ENCODE results near the gene SLC25A41. TPM values are rescaled to one million over a fixed set of nuclear protein-coding genes. Genes with fewer than 3 reads are reported as not detected.

SLC25A41 gene
- total RNA-seq, 4 donors from 2014 or later: not detected

DNA sequence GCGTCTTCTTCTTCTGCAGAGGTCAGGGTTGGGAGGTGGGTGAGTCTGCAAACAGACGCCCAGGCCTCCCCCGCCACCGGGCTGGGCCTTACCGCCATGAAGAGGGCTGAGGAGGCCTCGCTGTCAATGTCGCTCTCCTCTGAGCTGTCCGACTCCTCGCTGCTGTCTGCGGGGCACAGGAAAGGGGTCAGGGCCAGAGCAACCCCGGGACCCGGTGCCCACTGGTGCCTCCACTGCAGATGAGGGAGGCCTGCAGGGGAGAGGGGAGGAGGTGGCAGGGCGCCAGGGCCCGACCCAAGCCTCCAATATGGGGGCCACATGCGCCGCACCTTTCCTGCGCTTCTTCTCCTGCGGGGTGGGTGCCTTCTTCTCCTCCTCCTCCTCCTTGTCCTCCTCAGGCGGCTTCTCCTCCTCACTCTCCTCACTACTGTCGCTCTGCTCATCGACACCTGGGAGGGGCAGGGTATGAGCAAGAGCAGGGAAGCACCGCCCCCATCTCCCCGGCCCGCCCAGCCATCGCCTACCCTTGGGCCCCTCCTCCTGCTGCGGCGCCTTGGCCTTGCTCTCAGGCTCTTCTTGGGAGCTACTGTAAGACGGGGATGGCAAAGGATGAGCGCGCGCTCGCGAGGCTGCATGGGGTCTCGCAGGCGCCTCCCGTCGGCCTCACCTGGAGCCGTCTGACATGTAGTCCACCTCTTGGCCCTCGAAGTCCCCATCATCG, 52.4 kb downstream of the SLC25A41 start:
- no peak for DNase-seq (ENCODE audit: low spot score in 2 of 2)
- H3K27me3 ChIP-seq: no peaks in the 10 kb centered on the region
- H3K9me3 ChIP-seq: no peaks in the 10 kb centered on the region
- peaks cover 2% of the 10 kb centered on the region for H3K4me1 ChIP-seq
- peaks cover 67% of the 10 kb centered on the region for H3K36me3 ChIP-seq
- WGBS: 97% methylated on average over 39 of the region's 40 CpGs
- no peak overlapping the region for H3K4me3 ChIP-seq
- TF ChIP-seq EP300 (IDR thresholded peaks at IDR 0.05): no peak
- TF ChIP-seq POLR2A (IDR thresholded peaks at IDR 0.05): no peak
- TF ChIP-seq POLR2AphosphoS5 (IDR thresholded peaks at IDR 0.05): no peak
- TF ChIP-seq, protein P1, sequence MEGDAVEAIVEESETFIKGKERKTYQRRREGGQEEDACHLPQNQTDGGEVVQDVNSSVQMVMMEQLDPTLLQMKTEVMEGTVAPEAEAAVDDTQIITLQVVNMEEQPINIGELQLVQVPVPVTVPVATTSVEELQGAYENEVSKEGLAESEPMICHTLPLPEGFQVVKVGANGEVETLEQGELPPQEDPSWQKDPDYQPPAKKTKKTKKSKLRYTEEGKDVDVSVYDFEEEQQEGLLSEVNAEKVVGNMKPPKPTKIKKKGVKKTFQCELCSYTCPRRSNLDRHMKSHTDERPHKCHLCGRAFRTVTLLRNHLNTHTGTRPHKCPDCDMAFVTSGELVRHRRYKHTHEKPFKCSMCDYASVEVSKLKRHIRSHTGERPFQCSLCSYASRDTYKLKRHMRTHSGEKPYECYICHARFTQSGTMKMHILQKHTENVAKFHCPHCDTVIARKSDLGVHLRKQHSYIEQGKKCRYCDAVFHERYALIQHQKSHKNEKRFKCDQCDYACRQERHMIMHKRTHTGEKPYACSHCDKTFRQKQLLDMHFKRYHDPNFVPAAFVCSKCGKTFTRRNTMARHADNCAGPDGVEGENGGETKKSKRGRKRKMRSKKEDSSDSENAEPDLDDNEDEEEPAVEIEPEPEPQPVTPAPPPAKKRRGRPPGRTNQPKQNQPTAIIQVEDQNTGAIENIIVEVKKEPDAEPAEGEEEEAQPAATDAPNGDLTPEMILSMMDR (IDR thresholded peaks at IDR 0.05): no peak
- no peak overlapping the region for H3K27ac ChIP-seq

GRCh38 chr19:6379744-6380143, 53.8 kb downstream of the SLC25A41 start:
- peaks cover 66% of the 10 kb centered on the region for H3K36me3 ChIP-seq
- no peak for DNase-seq (ENCODE audit: low spot score in 2 of 2)
- WGBS: 84% methylated on average over 3 of the region's 3 CpGs
- no peak overlapping the region for H3K27ac ChIP-seq
- peaks cover 9% of the 10 kb centered on the region for H3K4me1 ChIP-seq
- H3K27me3 ChIP-seq: no peaks in the 10 kb centered on the region
- H3K4me3 ChIP-seq: no peak overlapping the region
- TF ChIP-seq POLR2A (IDR thresholded peaks at IDR 0.05) (no peak), EP300 (IDR thresholded peaks at IDR 0.05) (no peak), POLR2AphosphoS5 (IDR thresholded peaks at IDR 0.05) (no peak)
- TF ChIP-seq, protein P1 (IDR thresholded peaks at IDR 0.05): no peak
- H3K9me3 ChIP-seq: no peaks in the 10 kb centered on the region

GRCh38 chr19:6378486-6378885, 55.1 kb downstream of the SLC25A41 start:
- Histone ChIP-seq H3K4me3 (no peak overlapping the region), H3K36me3 (peaks cover 58% of the 10 kb centered on the region), H3K27me3 (no peaks in the 10 kb centered on the region), H3K4me1 (peaks cover 20% of the 10 kb centered on the region), H3K27ac (no peak overlapping the region), H3K9me3 (no peaks in the 10 kb centered on the region)
- no peak for DNase-seq (ENCODE audit: low spot score in 2 of 2)
- TF ChIP-seq POLR2AphosphoS5 (IDR thresholded peaks at IDR 0.05): no peak
- TF ChIP-seq, protein P1 (IDR thresholded peaks at IDR 0.05): no peak
- 66% methylated on average over 7 of the region's 9 CpGs for WGBS

DNA sequence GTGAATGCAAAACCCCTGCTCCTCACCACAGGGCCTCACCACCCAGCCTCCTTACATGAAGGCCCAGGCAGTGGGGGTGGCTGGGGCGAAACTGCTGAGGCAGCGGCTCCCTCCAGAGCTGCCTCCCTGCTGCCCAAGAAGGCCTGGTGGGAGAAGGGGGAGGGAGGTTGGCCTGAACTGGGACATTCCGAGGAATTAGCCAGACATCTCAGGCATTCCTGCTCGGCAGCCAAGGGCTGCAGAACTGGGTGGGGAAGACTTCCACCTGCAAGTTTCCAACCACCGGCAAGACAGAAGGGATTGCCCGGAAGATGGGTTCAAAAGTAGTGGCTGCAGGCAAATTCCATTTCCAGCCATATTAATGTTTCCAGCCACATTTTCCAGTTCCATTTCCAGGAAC, 55.5 kb downstream of the SLC25A41 start:
- Histone ChIP-seq H3K36me3 (peaks cover 54% of the 10 kb centered on the region), H3K27me3 (no peaks in the 10 kb centered on the region), H3K9me3 (no peaks in the 10 kb centered on the region), H3K4me1 (peaks cover 22% of the 10 kb centered on the region), H3K4me3 (no peak overlapping the region), H3K27ac (no peak overlapping the region)
- TF ChIP-seq EP300 (IDR thresholded peaks at IDR 0.05) (no peak), POLR2A (IDR thresholded peaks at IDR 0.05) (no peak)
- WGBS: 33% methylated on average over 3 of the region's 6 CpGs
- no peak for DNase-seq (ENCODE audit: low spot score in 2 of 2)

- Histone ChIP-seq H3K4me1 (peaks cover 28% of the 10 kb centered on the region), H3K27me3 (no peaks in the 10 kb centered on the region), H3K36me3 (peaks cover 40% of the 10 kb centered on the region), H3K27ac (no peak overlapping the region), H3K9me3 (no peaks in the 10 kb centered on the region), H3K4me3 (no peak overlapping the region)
- no peak for TF ChIP-seq POLR2AphosphoS5 (IDR thresholded peaks at IDR 0.05)
- TF ChIP-seq POLR2A (IDR thresholded peaks at IDR 0.05): no peak
- TF ChIP-seq EP300 (IDR thresholded peaks at IDR 0.05): no peak
- TF ChIP-seq, protein P1 (IDR thresholded peaks at IDR 0.05): no peak
- DNase-seq (ENCODE audit: low spot score in 2 of 2): no peak
- 79% methylated on average over 14 of the region's 19 CpGs for WGBS
Measured at GRCh38 chr19:6376512-6377190, 56.9 kb downstream of the SLC25A41 start.

Other genes starting within 250 kb of the SLC25A41 start
- gene MLLT1, start 153.8 kb downstream of the SLC25A41 start, total RNA-seq: 10 to 100 TPM; 16.0 to 29.0 (median 22.7) TPM
- gene ACER1, start 100.2 kb downstream of the SLC25A41 start, total RNA-seq: 10 to 100 TPM; 22.2 to 81.4 (median 51.8) TPM
- gene CLPP, start 72.2 kb downstream of the SLC25A41 start, total RNA-seq: 10 to 100 TPM; 48.7 to 75.0 (median 72.0) TPM
- gene ALKBH7, start 61.0 kb downstream of the SLC25A41 start, total RNA-seq: 10 to 100 TPM; 34.1 to 74.4 (median 56.9) TPM
- 1 to 10 TPM in 3 of 4 donors, under 1 TPM in 1; 0.40 to 1.8 (median 1.4) TPM for gene PSPN, start 57.8 kb downstream of the SLC25A41 start, total RNA-seq
- 10 to 100 TPM; 31.4 to 46.7 (median 39.4) TPM for gene GTF2F1, start 40.6 kb downstream of the SLC25A41 start, total RNA-seq
- 100 to 1,000 TPM; 127 to 160 (median 139) TPM for gene KHSRP, start 9.0 kb downstream of the SLC25A41 start, total RNA-seq
- 10 to 100 TPM; 39.5 to 76.3 (median 61.6) TPM for gene SLC25A23, start 26.0 kb upstream of the SLC25A41 start, total RNA-seq
- 100 to 1,000 TPM in 1 of 4 donors, 10 to 100 TPM in 3; 67.3 to 113 (median 76.1) TPM for gene CRB3, start 30.5 kb upstream of the SLC25A41 start, total RNA-seq
- 1 to 10 TPM in 3 of 4 donors, under 1 TPM in 1; 0.23 to 3.7 (median 1.5) TPM for gene DENND1C, start 48.0 kb upstream of the SLC25A41 start, total RNA-seq
- gene TUBB4A, start 68.5 kb upstream of the SLC25A41 start, total RNA-seq: 10 to 100 TPM in 1 of 4 donors, 1 to 10 TPM in 3; 2.1 to 13.9 (median 3.4) TPM
- gene TNFSF9, start 97.3 kb upstream of the SLC25A41 start, total RNA-seq: 1 to 10 TPM; 1.0 to 2.9 (median 1.7) TPM
- under 1 TPM in 1 of 4 donors, not detected in 3; 0.97 TPM for gene CD70, start 157.4 kb upstream of the SLC25A41 start, total RNA-seq
- gene TNFSF14, start 236.4 kb upstream of the SLC25A41 start, total RNA-seq: not detected

Data from suprapubic skin (tissue), 4 donors.